ENCODE data around the gene MKNK2. TPM values are rescaled to one million over a fixed set of nuclear protein-coding genes. Genes with fewer than 3 reads are reported as not detected.

Gene MKNK2
- total RNA-seq, 1 experiment from 2014 or later, result 135 TPM

DNA sequence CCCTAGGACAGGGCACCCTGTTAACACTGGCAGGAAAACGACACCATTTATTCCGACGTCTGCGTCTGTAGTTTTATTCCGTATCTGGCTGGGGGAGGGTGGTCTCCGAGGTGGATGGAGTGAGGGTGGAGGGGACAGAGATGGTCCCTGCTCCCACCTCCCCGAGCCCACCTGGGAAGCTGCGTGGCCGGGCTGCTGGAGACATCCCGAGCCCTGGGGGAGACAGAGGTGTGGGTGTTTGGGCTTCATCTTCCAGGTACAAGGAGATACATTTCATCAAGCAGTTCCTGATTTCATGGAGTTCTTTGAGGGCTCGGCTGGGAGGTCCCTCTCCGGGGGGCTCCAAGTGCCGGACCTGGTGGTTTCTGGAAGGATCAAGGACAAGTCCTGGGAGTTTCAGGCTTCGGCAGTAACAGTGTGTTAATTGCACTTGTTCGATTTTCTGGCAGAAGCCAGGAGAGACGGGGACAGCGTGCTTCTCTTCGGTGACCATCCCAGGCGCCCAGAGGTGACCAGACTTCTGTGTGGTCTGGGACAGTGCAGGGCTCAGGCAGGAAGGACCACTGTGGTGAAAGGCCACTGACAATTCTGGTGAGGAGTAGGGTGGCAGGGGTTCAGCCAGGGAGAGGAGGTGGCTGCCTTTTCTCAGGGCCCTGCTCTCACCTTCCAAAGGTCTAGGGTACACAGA, 20.1 kb upstream of the MKNK2 start:
- Histone ChIP-seq H3K27me3 (ENCODE audit: control insufficient read depth, insufficient read depth, low read length) (no peaks in the 10 kb centered on the region), H3K36me3 (replicated peaks; ENCODE audit: control insufficient read depth, insufficient read depth, low read length) (no peaks in the 10 kb centered on the region; the same call in 1 of the 2 replicates), H3K4me3 (ENCODE audit: insufficient read depth, low read depth, low read length) (no peak overlapping the region)
- no peak for DNase-seq

DNA sequence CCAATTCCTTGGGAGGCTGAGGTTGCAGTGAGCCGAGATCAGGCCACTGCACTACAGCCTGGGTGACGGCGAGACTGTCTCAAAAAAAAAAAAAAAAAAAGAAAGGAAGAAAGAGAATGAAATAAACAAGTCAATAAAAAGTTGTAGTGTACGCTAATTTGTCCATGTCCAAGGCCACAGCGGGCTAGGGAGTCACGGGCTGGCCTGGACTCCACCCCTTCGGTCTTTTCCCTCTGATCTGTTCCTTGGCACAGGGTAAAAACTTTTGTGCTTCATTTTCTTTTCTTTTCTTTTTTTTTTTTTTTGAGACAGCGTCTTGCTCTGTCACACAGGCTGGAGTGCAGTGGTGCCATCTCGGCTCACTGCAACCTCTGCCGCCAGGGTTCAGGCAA, 19.4 kb upstream of the MKNK2 start:
- H3K36me3 ChIP-seq (replicated peaks; ENCODE audit: control insufficient read depth, insufficient read depth, low read length), result no peaks in the 10 kb centered on the region; the same call in 1 of the 2 replicates
- no peaks in the 10 kb centered on the region for H3K27me3 ChIP-seq (ENCODE audit: control insufficient read depth, insufficient read depth, low read length)
- no peak overlapping the region for H3K4me3 ChIP-seq (ENCODE audit: insufficient read depth, low read depth, low read length)

DNA sequence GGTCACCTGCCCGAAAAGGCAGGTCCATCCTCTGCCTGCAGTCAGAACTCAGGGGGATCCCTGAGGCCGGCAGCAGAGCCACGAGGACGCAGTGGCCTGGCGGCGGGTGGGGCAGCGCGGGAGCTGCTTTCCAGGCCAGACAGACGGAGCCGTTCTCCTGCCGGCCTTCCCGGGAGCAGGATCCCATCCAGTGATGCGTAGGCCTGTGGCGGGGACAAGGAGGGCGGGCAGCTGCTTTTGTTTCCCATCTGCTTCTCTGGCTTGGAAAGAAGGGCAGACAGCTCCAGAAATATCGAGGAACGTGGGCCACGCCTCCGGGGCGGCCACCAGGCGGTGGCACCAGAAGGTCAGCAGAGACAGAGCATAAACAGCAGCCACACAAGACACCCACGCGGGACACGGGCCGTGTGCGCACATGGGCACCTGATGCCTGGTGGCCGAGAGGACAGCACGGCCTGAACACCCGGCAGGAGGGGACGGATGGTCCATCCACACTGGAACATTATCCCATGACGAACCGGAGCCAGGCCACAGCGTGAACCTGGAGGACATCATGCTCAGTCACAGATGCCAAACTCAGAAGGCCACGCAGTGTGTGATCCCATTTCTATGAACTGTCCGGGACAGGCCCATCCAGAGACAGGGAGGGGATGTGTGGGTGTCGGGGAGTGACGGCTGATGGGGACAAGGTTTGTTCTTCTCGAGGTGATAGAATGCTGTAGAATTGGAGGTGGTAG, 13.9 kb upstream of the MKNK2 start:
- no peaks in the 10 kb centered on the region for H3K27me3 ChIP-seq (ENCODE audit: control insufficient read depth, insufficient read depth, low read length)
- H3K4me3 ChIP-seq (ENCODE audit: insufficient read depth, low read depth, low read length), result no peak overlapping the region
- no peak for DNase-seq
- H3K36me3 ChIP-seq (replicated peaks; ENCODE audit: control insufficient read depth, insufficient read depth, low read length), result no peaks in the 10 kb centered on the region

More for the DNA sequence above, 19.4 kb upstream of the MKNK2 start:
- DNase-seq, result no peak

DNA sequence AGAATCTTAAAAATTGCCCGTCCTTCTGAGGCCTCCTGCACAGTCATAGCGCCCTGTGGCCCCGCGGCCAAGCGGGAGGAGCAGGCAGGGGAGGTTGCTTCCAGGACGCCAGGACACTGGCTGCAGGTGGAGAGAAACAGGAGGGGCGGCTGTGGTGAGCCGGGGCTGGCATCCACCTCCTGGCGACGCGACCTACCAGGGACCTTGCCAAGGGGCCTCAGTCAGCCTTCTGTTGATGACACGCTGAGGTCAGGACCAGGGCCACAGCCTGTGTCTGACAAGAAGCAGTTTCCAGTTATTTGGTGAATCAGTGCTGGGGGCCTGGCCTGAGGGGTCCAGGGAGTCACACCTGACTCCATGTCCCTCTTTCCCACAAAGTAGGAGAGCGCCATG, 13.3 kb upstream of the MKNK2 start:
- no peaks in the 10 kb centered on the region for H3K27me3 ChIP-seq (ENCODE audit: control insufficient read depth, insufficient read depth, low read length)
- H3K4me3 ChIP-seq (ENCODE audit: insufficient read depth, low read depth, low read length), result no peak overlapping the region
- no peak for DNase-seq
- H3K36me3 ChIP-seq (replicated peaks; ENCODE audit: control insufficient read depth, insufficient read depth, low read length), result no peaks in the 10 kb centered on the region

DNA sequence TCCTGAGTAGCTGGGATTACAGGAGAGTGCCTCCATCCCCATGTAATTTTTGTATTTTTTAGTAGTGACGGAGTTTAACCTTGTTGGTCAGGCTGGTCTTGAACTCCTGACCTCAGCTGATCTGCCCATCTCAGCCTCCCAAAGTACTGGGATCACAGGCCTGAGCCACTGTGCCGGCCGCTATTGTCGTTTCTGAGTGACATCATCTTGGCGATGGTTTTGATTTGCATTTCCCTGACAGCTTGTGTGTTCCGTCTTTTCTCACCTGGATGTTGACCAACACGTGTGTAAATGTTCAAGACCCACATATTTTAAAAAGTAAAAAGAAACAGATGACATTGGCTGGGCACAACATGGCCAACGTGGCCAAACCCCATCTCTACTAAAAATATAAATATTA, 12.8 kb upstream of the MKNK2 start:
- Histone ChIP-seq H3K27me3 (ENCODE audit: control insufficient read depth, insufficient read depth, low read length) (no peaks in the 10 kb centered on the region), H3K4me3 (ENCODE audit: insufficient read depth, low read depth, low read length) (no peak overlapping the region), H3K36me3 (replicated peaks; ENCODE audit: control insufficient read depth, insufficient read depth, low read length) (no peaks in the 10 kb centered on the region)
- no peak for DNase-seq

DNA sequence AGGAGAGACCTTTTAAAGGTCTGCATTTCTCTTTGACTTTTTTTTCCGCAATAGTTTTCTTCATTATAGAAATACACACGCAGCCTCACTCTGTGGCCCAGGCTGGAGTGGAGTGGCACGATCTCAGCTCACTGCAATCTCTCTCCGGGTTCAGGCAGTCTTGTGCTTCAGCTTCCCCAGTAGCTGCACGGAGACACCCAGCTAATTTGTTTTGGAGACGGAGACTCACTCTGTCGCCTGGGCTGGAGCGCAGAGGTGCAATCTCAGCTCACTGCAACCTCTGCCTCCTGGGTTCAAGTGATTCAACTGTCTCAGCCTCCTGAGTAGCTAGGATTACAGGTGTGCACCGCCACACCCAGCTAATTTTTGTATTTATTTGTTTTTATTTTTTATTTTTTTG, 11.7 kb upstream of the MKNK2 start:
- Histone ChIP-seq H3K4me3 (ENCODE audit: insufficient read depth, low read depth, low read length) (no peak overlapping the region), H3K36me3 (replicated peaks; ENCODE audit: control insufficient read depth, insufficient read depth, low read length) (no peaks in the 10 kb centered on the region)
- no peak for DNase-seq

DNA sequence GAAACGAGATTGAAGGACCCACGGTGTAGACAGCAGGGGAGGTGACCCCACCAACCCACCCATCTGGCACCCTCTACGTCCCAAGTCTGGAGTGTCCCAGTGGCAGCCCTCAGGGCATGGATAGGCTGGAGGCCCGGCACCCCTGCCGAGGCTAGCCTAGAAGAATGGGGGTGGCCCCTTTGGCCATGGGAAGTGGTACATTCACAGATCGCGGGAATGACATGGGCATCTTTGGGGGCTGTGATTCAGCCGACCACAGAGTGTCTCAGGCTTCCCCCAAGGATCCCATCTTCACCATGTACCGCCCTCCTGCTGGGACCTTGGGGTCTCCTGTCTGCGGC, 11.3 kb upstream of the MKNK2 start:
- DNase-seq, result no peak
- no peaks in the 10 kb centered on the region for H3K27me3 ChIP-seq (ENCODE audit: control insufficient read depth, insufficient read depth, low read length)
- H3K36me3 ChIP-seq (replicated peaks; ENCODE audit: control insufficient read depth, insufficient read depth, low read length), result no peaks in the 10 kb centered on the region
- H3K4me3 ChIP-seq (ENCODE audit: insufficient read depth, low read depth, low read length), result no peak overlapping the region

More for the DNA sequence above, 11.7 kb upstream of the MKNK2 start:
- H3K27me3 ChIP-seq (ENCODE audit: control insufficient read depth, insufficient read depth, low read length), result no peaks in the 10 kb centered on the region

DNA sequence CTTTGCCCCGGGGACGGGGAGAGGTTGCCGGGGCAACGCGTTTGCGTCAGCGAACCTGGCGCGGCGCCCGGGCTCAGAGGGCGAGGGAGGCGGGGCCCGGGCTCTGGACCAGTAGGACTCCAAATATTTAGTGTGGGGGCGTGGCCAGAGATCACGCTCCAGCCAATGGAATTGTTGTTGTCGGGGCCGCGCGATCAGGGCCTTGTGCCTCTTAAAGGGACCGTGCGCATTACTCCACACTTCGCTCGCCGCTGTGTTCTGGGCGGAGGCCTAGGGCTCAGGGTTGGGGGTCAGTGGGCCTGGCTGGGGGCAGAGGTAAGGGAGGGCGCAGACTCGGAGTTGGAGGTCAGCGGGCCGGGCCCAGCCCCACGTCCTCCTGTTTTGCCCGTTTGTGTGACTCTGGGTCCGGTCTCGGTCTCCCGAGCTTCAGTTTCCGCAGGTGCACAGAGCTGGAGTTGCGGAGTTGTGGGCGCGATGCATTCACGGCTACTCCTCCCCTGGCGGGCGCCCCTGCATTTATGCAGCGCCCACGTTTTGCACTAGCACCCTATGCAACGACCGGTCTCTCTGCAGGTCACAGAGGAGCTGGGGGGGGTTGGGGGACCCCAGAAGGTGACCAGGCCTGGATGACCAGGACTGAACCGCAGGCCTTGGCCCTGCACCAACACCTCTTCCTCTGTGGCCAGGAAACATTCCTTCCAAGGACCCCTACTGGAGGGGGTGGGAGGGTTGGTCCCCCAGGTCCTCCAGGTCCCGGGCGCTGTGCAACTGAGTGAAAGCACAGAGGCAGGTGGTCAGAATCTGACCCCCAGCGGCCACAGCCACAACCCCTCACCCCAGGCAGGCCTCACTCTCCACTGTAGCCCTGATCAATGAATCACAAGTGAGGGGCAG, 10.7 kb upstream of the MKNK2 start:
- H3K4me3 ChIP-seq (ENCODE audit: insufficient read depth, low read depth, low read length), result peak overlapping the region; percentile 67
- DNase-seq, result peak; percentile 100
- H3K36me3 ChIP-seq (replicated peaks; ENCODE audit: control insufficient read depth, insufficient read depth, low read length), result no peaks in the 10 kb centered on the region

DNA sequence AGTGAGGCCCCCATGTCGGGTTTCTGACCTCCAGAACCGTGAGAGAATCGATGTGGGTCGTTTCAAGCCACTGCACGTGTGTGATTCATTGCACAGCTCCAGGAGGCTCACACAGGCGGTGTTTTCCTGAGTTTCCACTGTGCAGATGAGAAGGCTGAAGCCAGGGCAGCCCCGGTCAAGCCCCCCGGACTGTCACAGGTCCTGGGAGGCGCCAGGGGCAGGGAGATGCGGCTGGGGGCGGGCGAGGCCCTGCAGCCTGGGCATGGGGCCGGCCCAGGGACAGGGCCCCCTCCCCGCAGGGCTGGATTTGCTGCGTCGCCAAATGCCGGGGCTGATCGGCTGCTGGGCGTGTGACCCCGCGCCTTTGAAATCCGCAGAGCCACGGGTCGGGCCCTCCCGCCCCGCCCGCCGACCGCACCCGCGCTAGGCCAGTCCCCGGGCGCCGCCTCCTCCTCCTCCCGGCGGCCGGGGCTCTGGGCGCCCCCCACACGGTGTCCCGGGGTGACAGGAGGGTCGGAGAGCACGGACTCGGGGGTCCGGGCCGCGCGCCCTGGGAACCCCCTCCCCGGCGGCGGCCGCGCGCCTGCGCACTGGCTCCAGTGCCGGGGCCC, 9.9 kb upstream of the MKNK2 start:
- H3K27me3 ChIP-seq (ENCODE audit: control insufficient read depth, insufficient read depth, low read length), result no peaks in the 10 kb centered on the region
- no peak for DNase-seq
- H3K36me3 ChIP-seq (replicated peaks; ENCODE audit: control insufficient read depth, insufficient read depth, low read length), result no peaks in the 10 kb centered on the region
- peak overlapping the region; percentile 61 for H3K4me3 ChIP-seq (ENCODE audit: insufficient read depth, low read depth, low read length)

More for the DNA sequence above, 10.7 kb upstream of the MKNK2 start:
- H3K27me3 ChIP-seq (ENCODE audit: control insufficient read depth, insufficient read depth, low read length), result no peaks in the 10 kb centered on the region

DNA sequence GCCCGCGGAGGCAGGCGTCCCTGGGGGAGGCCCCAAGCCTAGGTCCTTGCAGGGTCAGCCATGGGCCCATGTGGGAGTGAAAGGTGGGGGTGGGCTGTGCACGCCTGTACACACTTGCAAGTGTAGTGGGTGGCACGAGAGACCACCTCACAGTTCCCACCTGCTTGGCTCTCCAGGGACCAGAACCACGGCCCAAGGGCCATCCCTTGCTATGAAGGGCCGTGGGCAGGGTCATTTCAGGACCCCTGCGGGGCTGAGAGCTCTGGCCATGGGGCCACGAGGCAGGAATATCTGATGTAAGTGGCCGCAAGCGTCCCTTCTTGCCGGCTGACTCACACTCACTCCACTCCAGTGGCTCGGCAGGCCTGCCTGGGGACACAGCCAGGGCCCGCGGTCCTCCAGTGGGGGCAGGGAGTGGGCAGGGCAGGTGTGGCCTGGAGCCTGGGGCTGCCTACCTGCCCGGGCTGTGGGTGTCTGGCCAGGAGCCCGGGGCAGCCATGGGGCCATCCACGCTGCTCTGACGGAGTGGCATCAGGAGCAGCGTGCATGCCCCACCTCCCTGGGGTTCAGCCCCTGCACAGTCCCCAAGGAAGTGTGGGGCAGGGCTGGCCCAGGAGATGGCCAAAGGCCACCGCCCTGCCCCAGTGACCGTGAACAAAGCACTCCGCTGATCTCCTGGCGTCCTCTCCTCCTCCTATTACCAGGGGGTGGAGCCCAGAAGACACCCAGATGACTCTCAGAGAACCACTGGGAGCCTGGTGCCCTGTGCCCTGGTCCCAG, 8.6 kb upstream of the MKNK2 start:
- Histone ChIP-seq H3K27me3 (ENCODE audit: control insufficient read depth, insufficient read depth, low read length) (no peaks in the 10 kb centered on the region), H3K36me3 (replicated peaks; ENCODE audit: control insufficient read depth, insufficient read depth, low read length) (no peaks in the 10 kb centered on the region), H3K4me3 (ENCODE audit: insufficient read depth, low read depth, low read length) (no peak overlapping the region)
- no peak for DNase-seq

DNA sequence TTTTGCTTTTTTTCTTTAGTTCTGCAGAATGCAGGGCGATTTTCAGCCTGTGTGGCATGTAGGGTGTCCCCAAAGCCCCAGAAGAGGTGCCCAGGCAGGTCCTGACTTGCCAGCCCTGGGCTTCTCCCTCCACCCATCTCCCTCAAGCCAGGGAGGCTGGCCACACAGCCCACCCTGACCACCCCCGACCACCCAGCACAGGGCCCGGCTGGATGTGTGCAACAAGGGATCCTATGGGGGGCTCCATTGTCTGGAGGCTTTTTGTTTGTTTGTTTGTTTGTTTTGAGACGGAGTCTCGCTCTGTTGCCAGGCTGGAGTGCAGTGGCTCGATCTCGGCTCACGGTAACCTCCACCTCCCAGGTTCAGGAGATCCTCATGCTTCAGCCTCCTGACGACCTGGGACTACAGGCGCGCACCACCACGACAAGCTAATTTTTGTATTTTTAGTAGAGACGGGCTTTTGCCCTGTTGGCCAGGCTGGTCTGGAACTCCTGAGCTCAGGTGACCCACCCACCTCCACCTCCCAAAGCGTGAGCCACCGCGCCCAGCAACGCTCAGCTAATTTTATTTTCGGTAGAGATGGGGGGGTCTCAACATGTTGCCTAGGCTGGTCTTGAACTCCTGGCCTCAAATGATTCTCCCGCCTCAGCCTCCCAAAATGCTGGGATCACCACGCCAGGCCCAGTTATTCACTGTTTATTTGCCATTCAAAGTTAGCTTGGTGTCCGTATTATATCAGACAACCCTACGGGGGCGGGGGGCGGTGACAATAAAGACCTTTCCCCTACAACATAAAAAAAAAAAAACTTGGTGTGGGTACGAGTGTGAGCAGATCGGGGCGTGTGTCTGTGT, 7.8 kb upstream of the MKNK2 start:
- H3K27me3 ChIP-seq (ENCODE audit: control insufficient read depth, insufficient read depth, low read length), result no peaks in the 10 kb centered on the region
- DNase-seq, result no peak
- no peaks in the 10 kb centered on the region for H3K36me3 ChIP-seq (replicated peaks; ENCODE audit: control insufficient read depth, insufficient read depth, low read length)
- H3K4me3 ChIP-seq (ENCODE audit: insufficient read depth, low read depth, low read length), result no peak overlapping the region

DNA sequence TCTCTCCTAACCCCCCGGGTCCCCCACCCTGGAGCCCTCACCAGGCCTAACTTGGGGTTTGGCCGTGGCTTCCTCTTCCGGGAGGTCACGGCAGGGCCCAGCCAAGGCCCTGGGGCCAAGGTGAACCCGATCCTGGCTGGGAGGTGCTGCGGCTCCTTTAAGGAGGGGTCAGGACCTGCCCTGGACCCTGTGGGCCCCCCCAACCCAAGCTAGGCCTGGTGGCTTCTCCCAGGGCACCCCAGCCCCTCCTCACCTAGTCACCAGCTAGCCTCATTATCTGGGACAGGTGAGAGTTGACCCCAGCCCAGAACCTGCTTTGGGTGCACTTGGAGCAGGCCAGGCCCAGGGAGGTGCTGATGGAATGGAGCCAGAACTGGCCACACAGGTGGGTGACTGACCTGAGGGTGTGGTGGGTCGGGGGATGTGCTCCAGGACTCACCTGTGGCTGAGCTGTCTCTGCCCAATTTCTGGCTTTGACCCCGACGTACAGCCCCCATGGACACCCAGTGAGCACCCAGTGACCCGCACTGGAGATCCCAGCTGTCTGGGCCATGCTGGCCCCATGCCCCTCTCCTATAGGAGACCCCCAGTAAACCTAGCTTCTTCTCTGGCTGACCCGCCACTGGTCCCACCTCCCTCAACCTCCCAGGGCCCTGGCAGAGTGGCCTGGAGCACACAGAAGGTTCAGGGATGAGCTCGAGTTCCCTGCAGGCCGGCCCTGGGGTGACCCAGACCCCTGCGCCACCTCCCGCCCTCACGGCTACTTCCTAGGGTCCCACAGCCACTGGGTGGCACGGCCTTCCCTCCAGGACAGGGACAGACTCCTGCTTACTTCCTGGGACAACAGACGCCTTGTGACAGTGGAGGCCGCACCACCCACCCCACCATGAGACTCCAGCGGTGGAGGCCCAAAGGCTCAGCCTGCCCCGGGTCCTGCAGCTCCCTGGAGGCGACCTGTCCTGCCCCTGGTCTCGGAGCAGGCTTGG, 6.7 kb upstream of the MKNK2 start:
- H3K4me3 ChIP-seq (ENCODE audit: insufficient read depth, low read depth, low read length), result no peak overlapping the region
- H3K27me3 ChIP-seq (ENCODE audit: control insufficient read depth, insufficient read depth, low read length), result no peaks in the 10 kb centered on the region
- H3K36me3 ChIP-seq (replicated peaks; ENCODE audit: control insufficient read depth, insufficient read depth, low read length), result no peaks in the 10 kb centered on the region
- no peak for DNase-seq

Measured in H7 (cell line).